ENCODE data around the gene HOXD9.
A peak's percentile ranks its signal among the peaks of the same experiment; 100 is the strongest.

Gene HOXD9

DNA sequence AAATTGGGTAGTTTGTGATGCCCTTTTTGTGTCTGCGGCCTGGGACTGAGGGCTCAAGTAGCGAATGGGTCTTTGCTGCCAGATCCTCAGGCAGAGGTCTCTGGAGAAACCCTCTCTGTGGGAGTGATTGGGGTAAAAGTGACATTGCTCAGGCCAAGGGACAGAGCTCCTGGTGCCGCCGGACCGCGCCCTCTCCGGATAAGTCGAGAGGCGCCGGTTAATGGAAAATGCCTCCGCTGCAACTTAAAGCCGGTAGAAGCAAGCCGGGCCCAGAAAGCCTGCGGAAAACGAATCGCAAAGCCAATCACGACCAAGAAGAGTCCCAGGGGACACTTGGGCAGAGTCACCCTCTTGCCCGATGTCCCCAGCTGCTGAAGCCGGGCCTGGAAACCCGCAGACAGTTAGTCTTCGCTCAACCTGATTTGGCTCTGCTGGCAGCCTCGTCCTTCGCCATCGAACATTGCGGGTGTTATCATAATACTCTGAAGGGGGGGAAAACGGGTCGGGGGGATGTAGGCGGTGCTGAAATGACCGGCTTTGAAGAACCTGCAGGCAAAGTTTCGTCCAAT is 23.3 kb upstream of the HOXD9 start:
- no peak for DNase-seq

DNA sequence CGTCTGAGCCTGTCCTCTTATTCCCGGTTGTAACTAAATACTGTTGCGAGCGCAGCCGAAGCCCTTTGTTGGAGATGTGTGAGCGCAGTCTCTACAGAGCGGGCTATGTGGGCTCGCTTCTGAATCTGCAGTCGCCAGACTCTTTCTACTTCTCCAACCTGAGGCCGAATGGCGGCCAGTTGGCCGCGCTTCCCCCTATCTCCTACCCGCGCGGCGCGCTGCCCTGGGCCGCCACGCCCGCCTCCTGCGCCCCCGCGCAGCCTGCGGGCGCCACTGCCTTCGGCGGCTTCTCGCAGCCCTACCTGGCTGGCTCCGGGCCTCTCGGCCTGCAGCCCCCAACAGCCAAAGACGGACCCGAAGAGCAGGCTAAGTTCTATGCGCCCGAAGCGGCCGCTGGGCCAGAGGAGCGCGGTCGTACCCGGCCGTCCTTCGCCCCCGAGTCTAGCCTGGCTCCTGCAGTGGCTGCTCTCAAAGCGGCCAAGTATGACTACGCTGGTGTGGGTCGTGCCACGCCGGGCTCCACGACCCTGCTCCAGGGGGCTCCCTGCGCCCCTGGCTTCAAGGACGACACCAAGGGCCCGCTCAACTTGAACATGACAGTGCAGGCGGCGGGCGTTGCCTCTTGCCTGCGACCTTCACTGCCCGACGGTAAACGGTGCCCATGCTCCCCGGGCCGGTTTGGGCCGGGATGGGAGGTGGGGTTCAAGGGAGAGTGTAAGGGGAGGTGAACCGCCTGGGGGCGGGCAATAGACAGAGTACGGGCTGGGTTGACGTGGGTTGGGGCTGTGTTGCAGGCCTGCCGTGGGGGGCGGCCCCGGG is 22.6 kb upstream of the HOXD9 start, which contains the start of gene HOXD12:
HOXD12 (plus strand) TSS at position 68 of the 819 bp plus-strand sequence; CDS start at position 75, 7 bp downstream.
- DNase-seq = no peak

DNA sequence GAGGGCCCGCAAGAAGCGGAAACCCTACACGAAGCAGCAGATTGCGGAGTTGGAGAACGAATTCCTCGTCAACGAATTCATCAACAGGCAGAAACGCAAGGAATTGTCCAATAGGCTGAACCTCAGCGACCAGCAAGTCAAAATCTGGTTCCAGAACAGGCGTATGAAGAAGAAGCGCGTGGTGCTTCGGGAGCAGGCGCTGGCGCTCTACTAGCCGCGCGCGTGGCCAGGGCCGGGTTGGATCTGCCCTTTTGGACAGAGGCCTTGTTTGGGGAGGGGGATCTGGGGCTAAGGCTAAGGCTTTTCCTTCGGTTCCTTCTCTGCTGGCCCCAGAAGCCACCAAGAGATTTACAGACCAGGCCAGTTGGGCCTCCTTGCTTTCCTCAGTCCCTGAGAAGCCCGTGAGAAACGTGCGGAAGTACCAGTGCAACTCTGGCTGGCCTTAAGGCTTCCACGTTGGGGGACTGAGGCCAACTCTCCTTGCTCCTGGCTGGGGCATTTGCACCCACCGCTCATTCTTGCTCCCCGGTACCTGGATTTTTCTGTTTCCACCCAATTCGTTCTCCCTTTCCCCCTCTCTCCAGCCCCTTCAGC is 21.9 kb upstream of the HOXD9 start:
- DNase-seq = no peak

DNA sequence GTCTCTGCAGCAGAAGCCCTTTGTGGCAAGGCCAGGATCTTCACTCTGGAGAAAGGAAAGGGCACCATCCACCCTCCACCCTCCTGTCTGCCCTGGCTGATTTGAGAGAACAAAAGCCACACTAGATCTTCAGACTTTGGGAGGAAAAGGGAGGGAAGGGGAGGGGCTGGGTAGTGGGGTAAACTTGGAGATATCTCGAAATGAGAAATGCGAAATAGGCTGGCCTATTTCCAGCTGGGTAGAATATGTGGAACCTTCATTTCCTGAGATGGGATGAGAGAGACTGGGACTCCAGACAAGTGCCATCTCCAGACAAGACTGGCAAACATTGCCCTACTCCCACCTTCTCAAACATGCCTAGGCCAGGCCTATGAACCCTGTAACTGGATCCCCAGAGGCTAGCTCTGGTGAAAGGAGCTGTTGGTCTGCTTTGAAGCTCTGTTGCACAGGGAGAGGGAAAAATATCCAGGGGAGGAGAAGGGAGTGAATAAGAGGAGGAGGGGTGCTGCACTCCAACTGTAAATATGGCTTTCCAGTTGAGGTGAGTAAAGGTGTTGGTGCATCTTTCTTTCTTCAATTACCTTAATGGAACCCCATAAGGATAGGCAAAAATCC is 21.2 kb upstream of the HOXD9 start:
- no peak for DNase-seq

DNA sequence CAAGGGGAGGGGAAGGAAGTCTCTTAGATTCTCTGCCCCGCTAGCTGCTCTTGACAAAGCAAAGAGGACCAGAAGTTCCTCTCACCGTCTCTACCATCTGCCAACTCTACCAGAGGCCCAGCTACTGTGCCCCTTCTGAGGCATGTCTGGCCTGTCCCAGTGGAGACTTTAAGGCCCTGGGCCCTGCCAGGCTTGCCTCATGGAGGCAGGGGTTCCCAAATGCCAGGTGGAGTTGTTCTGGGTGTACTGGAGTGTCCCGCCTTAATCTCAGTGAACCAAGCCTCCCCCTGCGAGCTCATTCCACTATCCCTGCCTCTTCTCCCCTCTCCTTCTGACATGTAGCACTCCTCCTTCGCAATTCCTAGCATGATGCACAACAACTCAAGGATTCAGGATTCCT is 20.7 kb upstream of the HOXD9 start:
- no peak for DNase-seq

DNA sequence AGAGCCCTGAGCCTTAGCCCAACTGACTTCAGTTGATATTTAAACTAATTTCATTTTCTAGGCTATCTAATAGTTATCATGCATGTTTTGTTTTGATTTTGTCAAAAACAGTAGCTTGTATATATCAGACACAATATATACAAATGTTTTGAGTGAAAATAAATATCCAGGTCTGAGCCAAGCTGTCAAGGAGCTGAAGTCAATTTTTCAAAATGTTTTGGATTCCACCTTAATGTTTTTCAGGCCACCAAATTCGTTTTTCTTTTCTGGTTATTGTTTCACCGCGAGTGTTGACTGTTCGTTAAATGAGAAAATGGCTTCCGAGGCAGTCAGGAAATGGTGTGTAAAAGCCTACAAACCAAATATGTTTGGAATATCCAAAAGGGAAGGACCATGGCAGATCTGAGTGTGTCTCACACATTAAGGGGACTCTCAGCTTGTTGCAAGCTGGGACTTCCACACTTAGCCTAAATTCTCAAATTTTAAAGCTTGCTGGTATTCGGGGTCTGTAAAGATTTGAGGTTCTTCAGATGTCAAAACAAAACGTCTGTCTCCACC is 20.1 kb upstream of the HOXD9 start:
- no peak for DNase-seq

DNA sequence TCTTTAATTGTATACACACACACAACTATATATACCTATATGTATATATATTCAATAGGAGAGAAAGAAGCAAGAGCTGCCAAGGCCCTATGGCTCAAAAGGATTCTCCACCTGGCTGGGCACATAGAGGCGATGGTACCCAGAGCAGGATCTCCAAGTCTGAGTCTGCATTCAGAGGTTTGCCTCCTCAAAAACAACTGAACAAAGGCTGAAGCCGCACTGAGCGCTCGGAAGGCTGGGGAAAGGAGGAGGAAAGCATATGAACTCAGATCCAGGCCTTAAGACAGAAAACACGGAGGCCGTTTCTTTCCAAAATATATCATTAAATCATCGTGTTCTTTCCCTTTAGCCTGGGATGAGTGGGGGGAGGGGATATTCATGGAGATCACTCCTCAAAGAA is 19.3 kb upstream of the HOXD9 start:
- DNase-seq = no peak

DNA sequence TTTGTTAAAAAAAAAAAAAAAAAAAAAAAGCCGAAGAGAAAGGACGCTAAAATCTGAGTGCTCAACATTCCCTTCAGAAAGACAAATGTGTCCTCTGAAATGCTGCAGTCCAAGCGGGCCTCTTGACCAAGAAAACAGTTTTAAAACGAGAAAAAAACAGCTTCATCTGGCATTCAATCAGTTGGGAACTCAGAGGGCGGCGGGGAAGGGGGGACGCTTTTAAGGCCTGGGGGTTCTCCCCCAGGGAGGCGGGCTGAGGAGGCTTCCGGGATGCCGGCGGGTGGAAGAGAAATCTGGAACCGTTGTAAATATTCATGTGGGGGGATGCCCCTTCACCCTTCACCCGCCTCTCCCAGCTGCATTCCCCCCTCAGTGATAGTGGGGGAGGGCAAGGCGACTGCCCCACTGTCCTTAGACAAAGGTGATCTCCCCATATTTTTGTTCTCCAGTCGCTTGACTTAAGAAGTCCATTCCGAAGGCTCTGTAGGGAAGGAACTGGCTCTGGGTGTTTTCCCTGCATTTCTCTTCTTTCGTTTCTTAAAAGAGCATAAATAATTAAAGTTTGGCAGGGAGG is 18.7 kb upstream of the HOXD9 start:
- DNase-seq = no peak

DNA sequence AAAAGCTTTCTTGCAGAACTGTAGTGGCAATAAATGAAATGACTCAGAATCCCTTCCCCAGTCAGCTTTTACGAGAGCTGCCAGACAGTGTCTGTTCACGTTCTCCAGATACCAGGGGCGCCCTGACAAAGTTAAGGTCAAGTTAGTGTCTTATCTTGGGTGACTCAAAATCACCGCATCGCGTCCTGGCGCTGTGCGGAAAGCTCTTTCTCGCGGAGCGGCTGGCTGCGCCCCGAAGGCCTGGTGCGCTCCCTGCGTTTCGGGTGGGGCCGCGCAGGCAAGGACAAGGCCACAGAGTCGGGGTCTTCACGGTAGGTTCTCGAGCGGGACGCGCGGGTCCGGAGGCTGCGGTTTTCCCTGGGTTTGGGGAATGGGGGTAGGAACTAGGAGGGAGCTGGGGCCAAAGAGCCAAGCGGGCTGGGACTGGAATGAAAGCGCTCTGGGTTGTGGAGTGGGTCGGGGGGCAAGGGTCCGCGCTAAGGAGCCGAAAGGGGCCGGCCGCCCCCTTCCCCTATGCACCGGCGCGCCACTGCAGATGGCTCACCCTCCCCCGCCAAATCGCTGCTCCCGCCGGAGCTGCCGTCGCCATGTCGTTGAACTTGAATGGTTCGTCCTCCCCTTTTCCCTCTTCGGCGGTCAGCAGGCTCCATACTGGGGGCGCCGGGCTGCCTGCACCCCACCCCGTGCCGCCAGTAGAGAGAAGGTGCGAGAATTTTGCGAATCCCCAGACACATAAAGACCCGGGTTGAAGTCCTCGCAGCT is 18.0 kb upstream of the HOXD9 start:
- DNase-seq = no peak

DNA sequence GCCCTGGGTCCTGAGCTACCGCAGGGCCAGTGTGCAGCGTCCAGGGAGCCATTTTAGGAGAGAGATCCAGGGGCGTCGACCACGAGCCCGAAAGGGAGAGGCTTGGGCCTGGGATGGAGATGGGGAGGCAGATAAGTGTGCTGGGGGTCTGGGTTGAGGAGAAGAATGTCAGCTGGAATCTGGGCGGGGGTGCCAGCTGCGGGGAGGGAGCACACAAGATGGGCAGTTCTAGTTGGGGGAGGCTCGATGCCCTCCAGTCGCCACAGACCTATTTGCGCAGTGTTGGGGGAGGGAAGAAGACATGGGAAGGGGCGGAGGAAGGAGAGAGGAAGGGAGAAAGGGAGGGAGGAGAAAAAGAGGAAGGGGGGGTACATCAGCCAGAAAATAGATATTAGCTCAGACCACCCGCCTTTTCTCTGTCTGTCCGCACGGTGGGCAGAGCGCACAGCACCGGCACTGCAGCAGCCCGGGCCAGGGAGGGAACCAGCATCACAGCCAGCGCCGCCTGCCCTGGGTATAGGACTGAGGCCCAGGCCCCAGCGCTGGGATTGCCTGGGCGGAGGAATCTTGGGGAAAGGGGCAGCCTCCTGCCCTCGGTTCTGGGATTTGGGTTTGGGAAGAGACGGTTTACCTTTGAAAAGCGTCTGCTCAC is 17.3 kb upstream of the HOXD9 start:
- no peak for DNase-seq

DNA sequence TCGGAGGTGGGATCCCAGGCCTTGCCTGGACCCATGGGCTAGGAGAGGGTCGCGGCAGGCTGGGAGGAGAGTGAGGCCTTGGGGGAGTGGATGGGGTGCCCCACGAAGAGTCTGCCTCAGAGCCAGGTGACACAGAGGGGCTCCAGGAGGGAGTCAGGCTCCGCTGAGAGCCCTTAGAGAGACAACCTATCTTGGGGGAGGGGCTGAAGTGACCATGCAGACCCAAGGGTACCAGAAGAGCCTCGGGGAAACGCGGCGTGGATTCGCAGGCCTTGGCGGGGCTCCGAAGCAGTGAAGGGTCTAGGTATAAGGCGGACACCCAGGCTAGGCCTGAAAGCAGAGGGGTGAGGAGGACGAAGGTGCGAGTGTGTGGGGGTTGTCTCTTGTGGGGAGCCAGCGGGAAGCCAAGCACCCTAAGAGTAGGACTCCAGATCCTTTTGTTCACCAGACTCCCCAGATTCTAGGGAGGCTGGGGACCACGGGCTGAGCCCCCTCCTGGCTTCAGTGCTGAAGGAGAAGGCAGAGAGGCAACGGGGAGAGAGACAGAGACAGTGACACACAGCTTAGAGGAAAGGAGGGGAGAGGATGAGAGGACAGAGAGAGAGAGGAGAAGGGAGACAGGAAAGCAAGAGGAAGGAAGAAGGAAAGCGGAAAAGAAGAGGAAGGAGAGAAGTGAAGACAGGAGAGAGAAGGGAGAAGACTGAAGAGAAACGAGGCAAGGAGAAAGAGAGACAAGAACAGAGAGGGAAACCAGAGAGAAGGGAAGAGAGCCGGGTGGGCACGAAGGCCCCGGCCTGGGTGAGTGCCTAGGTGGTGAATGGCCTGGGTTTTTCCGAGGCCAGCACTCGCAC is 16.6 kb upstream of the HOXD9 start:
- no peak for DNase-seq

DNA sequence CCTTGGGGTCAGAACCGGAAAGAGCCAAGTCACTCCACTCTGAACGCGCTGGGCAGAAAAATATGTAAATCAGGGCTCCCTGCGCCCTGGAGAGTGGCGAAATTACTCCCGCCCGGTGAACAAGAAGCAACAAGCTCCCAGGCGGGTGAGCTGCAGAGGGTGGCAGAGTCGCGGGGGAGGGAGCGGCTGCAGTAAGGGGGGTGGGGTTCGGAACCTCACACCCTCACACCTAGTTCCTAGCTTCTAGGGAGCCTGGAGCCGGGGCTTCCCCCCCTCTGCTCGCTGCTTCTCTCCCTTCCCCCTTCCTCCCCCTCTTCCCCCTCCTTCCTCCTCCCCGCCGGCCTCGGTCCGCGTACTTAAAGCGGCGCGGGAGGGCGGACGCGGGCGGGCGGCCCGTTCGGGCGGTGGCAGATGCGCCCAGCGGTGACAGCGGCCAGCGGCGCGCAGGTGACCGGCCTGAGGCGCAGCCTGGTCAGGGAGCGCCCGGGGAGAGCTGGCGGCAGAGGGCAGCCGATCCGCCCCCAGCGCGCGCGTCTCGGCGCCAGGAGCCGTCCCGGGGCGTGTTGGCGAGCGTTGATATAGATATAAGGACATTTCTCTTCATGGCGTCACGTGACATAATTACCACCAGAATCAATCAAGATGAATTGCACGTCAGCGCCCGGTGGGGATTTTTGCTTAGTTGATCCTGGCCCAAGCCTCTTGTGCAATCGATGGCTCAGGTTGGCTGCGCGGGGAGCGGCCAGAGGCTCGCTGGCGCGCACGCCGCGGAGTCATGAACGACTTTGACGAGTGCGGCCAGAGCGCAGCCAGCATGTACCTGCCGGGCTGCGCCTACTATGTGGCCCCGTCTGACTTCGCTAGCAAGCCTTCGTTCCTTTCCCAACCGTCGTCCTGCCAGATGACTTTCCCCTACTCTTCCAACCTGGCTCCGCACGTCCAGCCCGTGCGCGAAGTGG is 15.7 kb upstream of the HOXD9 start, which contains the start of gene HOXD11:
HOXD11 (plus strand) TSS at position 700 of the 959 bp plus-strand sequence; CDS start at position 776, 76 bp downstream.
- DNase-seq = peak in 1 of 6 experiments; percentile 24

DNA sequence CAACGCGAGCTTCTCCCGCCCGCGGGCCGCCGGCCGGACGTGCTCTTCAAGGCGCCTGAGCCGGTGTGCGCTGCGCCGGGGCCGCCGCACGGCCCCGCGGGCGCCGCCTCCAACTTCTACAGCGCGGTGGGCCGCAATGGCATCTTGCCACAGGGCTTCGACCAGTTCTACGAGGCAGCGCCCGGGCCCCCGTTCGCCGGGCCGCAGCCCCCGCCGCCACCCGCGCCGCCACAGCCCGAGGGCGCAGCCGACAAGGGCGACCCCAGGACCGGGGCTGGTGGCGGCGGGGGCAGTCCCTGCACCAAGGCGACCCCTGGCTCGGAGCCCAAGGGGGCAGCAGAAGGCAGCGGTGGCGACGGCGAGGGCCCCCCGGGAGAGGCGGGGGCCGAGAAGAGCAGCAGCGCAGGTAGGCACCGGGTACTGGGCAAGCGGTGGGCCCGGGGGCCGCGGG is 14.8 kb upstream of the HOXD9 start:
- no peak for DNase-seq

DNA sequence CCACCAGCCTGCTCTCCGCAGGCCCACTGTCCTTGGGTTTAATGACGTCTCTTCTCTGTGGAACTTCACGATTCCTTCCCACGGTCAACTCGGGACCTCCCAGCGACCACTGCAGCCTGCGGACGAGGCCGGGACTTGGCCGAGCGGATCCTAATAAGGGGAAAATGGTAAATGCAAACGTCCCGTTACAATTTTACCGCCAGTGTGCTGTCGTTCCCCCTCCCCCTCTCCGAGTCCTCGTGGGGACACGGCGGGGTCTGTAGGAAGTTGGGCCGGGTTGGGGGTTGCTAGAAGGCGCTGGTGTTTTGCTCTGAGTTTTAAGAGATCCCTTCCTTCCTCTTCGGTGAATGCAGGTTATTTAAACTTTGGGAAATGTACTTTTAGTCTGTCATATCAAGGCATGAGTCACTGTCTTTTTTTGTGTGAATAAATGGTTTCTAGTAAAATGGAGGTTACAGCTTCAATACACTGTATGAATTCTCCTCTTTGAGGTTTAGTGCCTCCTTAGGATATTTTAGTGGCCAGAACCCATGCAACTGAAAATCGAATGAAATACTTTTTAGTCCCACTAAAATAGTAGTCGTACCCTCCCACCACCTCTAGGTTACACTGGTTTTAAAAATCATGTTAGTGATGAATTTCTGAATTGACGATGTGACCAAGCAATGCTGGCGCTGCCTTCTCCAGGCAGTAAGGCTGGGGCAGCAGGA is 13.2 kb upstream of the HOXD9 start:
- DNase-seq = no peak

DNA sequence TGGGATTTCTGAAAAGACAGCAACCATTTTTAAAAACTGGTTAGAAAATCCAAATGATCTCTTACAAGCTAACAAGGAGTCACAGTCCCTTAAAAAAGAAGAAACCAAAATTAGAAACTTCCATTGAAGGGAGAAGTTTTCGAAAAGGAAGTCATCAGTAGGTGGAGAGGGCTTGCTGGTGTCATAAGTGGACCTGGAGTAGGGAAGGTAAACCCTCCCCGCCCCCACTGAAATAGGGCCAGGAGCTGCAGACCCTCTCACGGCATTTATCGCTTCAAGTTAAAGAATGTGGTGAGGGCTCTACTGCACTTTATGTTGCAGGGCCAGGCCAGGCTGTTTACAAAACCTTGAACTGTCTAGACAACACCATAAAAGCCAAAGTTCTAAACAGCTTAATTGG is 12.6 kb upstream of the HOXD9 start:
- no peak for DNase-seq

DNA sequence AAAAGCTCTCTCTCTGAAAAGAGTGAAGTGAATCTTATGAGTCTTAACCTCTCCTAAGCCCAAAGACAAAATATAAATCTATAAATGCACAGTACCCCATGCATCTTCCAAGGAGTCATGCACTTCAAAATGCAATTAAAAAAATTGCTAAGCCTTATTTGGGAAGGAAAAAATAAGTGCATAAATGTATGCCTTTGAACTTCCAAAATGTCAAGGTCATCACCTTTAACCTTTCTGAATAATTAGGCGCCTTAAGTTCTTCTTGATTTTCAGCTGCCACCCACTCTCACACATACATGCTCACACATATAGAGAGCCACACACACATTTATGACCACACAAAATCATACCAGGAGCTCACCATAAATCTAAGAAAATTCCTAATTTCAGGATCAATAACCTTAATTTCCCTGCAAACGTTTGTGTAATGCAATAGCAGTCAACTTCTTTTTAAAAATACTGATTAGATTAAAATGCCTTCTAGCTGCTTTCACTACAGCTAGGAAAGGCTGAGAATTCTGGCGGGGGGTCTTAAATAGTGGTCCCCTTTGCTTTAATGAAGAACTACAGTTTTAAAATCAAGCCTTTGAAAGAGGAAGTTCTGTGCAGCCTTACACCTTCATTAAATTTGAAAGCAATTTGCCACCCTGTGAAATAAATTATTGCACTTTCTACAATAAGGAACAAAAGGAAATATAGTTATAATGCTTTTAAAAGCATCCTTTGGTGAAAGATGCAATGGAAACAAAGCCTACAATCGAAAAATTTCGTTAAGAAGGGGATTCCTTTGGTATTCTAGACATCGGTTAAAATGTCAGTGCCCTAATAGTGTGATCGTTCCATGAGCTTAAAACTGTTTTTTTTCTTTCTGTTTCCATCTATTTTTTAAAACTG is 11.9 kb upstream of the HOXD9 start:
- no peak for DNase-seq

DNA sequence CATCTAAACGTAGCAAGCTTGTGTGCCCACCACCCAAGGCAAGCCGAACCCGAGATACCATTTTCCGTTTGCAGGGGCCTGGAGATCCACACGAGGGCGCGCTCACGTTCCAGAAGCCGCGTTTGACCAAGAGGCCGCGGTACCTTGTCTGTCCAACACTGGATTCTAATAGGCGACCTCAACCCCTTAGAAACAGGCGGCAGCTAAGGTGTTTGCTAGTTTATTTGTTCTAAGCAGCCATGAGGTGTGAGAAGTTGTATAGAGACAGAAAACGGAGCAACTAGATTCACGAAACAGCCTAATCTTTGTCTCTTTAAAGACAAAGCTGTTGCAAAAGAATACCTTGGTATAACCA is 11.2 kb upstream of the HOXD9 start:
- no peak for DNase-seq
